NCI-H2107 treated with DMSO at 0.1 percent for 48 hours (cell line): Measurements from ENCODE around the gene ST6GALNAC6.

ENCODE experiments used
- DNase-seq: peaks from one replicate; lab custom pipeline; 2025; ENCODE audit not compliant: unreplicated experiment; lab: John Stamatoyannopoulos, UW

The ST6GALNAC6 gene

GRCh38 chr9:127918183-127919107, 19.0 kb upstream of the ST6GALNAC6 start:
- DNase-seq: no peak

- no peak for DNase-seq
Observed at GRCh38 chr9:127917603-127918002, 18.2 kb upstream of the ST6GALNAC6 start.

DNA sequence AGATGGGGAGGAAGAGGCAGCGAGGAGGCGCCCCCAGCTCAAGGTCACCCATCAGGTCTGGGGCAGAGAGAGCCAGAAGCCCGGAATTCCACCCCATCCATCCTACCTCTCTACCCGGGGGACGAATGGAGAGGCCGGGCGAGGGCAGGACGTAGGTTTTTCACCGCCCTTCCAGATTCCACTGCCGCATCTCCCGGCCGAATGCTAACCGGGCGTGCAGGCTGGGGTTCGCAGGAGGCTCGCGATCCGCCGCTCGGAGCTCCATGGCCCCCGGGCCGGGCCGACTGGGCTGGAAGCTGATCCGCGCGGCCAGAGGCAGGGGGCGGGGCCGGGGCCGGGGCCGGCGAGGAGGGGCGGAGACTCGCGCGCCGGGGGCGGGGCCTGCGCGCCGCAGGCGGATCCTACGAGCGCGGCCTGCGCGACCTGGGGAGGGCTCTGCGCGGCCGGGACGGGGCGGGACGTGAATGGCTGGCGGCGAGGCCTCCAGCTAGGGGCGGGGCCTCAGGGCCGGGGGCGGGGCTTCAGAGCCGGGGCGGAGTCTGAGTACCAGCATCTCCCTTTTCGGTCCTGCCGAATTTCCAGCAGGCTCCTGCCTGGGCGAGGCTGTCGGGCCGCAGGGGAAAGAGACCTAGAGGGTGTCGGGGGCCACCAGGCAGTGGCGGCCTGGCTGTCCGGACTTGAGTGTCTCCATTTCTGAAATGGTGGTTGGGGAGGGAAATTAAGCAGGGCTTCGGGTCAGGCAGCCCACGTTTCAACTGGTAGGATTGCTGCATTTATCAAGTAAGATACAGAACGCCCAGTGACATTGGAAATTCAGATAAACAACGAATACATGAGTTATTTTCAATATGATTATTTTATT, 17.5 kb upstream of the ST6GALNAC6 start, which contains the start of gene ST6GALNAC4:
ST6GALNAC4 (minus strand) TSS at position 322 of the 862 bp plus-strand sequence. CDS start 622 bp downstream, outside the sequence.
- peak; percentile 39 for DNase-seq

DNA sequence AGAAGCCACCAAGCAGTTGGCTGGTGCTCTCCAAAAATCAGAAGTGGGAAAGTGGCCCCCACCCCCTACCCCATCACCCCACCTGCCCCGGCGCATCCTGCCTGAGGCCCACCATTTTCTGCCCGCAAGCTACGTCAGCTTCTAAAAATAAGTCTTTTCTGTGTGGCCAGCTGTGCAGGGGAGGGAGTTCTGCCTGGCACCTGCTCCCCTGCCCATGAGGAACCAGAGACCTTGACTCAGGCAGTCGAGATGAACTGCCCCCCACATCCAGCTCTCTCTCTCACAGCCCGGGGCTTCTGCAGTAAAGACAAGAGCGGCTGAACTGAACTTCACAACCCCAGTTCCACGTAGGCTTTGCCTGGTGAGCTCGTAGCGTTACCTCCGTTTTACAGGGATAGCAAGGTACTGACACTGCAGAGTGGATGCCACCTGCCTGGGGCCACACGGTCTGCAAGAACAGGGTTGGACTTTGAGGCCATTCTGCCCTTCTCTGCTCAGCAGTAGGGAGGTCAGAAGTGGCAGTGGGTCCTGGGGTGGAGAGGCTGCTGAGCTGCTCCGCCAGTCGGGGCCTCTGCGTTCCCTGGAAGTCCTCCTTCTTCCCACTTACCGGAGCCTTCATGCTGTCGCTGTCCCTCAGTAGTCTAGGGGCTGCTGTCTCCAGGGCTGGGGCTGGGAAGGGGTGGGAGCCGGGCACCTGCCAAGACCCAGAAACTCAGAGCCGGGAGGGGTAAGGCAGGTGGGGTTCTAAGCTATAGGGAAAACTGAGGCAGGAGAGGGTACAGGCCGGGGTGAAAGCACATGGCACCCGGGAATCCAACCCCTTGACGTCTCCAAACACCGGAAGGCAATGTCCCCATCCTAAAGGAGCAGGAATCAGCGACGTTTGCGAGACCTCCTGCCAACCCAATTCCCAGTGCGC, 16.7 kb upstream of the ST6GALNAC6 start:
- DNase-seq: no peak

DNA sequence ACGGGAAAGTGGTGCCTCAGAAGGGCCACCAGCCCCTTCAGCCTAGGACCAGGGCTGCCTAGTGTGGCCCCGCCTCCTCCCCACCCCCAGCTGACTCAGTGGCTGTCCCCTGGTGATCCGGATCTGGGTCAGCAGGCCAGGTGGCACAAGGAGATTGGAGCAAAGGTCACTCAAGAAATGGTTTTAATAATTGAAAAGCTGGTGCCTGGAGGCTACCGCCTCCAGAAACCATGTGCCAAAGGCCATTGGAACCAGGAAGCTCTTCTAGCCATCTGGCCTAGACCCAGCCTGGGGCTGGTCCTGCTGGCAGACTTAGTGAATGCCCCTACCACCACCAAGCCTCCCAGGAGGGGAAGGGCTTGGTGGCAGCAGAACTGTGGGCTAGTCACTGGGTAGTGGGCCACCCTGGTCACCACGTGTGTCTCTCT, 15.9 kb upstream of the ST6GALNAC6 start:
- no peak for DNase-seq

- no peak for DNase-seq
Observed at GRCh38 chr9:127913682-127914081, 14.3 kb upstream of the ST6GALNAC6 start.

DNA sequence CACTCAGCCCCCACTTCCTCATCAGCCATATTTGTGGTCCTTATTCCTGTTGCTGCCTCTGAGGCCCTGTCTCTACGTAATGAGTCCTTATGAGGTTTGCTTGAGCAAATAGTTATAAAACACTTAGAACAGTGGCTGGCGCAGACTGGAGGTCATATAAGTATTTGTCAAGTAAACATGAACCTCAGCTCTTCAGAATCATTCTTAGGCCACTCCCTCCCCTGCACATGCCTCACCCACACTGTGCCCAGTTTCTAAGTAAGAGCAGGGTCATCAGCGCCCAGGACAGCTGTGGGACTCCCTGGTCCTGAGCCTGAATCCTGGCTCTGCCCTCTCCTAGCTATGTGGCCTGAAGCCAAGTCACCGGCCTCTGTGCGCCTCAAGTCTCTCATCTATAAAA, 13.5 kb upstream of the ST6GALNAC6 start:
- DNase-seq: no peak

GRCh38 chr9:127912296-127912695, 12.9 kb upstream of the ST6GALNAC6 start:
- DNase-seq: no peak

- DNase-seq: peak; percentile 43
Observed at GRCh38 chr9:127910613-127911205, 11.3 kb upstream of the ST6GALNAC6 start.

DNA sequence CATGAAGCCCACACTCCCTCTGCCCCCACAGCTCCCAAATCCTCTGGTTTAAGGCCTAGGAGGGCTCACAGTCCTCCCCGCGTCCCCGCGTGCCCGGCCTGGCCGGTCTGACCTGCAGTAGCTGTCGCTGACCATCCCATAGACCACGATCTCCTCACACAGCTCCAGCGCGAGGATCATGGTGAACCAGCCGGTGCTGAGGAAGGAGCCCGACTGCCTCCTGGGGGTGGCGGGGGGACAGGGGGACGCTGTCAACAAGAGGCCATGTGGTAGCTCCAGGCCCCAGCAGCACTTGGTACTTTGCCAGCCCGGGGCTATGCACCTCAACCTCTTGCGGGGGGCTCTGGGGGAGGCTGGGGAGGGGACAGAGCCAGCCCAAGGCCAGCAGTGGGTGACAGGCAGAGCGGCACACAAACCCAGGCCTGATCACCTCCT, 10.5 kb upstream of the ST6GALNAC6 start:
- no peak for DNase-seq

DNA sequence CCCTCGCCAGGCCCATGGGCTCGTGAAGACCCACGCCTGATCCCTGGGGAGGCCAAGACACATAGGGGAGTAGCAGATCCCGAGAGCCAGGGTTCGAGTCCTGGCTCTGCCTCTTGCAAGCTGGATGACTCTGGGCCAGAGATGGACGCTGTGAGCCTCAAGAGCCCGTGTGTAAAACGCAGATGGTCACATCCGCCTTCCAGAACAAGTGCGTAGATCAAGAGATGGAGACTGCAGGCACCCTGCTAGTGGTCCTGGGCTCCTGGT, 9.2 kb upstream of the ST6GALNAC6 start:
- DNase-seq: no peak

GRCh38 chr9:127907867-127908659, 8.7 kb upstream of the ST6GALNAC6 start:
- no peak for DNase-seq

DNA sequence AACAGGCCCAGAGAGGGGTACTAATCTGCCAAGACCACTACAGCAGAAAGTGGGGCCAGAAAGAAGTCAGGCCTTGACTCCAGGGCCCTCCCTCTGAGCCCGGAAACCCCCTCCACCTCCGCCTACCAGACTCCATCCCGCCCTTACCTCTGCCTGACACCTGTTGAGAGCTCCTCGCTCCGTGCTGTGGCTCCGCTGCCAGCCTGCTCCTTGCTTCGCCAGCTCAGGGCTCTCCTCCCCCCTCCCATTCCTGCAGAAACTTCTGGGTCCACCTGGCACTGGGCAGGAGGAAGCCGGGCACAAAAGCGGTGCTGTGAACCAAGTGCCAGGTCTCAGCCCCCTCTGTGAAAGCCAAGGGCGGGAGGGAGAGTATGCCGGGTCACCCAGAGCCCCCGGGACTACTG, 6.4 kb upstream of the ST6GALNAC6 start:
- DNase-seq: no peak

DNA sequence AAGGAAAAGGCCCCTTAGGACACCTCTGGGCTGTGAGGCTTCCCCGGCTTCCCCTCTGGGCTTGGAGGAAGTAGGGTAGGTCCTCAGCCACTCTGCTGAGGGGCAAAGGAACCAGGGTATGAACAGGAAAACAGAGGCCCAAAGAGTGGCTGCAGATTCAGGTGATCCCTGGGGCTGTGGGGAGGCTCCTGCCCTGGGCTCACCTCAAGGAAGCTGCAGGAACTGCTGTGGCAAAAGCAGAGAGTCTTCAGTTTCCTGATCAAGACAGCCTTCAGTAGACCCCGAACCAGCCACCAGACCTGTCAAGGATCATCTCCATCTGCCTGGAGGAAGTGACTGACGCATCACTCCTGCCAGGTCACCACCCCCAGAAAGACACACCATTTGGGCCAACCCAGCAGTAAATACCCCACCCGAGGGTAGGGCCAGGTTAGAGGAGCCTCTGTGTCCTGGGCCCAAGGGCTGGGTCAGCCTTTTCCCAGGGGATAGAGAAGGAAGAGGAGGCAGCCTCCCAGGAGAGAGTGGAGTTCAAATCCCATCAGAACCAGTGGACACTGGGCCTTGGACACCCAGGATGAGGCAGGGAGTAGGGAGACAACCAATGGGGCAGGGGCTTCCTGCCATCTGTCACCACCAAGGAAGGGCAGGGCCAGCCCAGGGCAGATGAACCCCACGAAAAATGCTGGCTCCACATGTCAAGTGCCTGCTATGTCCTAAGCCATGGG, 5.8 kb upstream of the ST6GALNAC6 start:
- no peak for DNase-seq

DNA sequence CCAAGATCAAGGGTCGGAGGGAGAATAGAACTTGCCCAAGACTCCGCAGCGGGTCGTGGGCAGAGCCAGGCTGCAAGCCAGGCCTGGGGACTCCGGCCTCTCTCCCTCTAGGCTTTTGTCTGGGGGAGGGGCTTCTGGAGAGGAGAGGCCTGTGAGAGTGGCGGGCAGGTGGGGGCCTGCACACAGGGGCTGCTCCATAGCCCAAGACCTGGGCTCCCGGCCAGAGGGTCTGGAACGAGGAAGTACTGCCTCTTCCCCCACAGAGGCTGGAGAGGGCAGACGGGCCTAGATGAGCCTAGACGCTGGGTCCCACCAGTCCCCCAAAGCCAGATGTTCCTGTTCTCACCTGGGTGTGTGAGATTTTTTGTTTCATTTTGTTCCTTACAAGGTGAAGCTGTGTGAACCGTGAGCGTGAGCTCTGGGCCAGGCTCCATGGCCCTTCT, 5.2 kb upstream of the ST6GALNAC6 start:
- DNase-seq: no peak

GRCh38 chr9:127903557-127904475, 4.4 kb upstream of the ST6GALNAC6 start:
- no peak for DNase-seq

DNA sequence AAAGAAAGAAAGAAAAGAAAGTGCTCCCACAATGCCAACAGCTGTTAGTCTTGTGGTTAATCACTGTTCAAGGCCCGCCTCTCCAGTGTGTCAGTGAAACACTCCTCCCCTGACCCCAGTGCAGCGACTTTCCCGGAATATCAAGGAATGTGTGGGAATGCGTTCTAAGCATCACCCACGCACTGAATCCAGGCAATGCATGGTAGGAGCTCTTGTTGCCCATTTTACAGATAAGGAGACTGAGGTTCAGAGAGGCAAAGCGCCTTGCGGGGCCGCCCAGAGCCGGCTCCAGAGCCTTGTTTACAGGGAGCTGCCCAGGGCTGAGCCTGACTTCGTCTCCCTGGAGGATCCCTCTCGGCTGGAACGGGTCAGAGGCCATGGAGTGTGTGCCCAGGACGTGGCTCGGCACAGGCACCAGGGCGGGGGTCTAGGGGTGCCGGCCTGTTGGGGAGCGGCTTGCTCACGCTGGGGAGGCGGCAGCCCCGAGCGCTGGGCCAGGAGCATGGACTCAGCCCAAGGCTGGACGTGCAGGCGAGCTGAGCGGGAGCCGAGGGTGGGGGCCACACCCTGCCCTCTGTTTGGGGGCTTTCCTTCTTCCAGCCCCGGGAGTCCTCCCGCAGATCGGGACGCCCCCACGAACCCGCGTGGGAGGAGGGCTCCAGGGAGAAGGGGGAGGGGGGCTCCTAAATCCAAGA, 823 bp downstream of the ST6GALNAC6 start:
- no peak for DNase-seq
